SK-N-SH (cell line): Measurements from ENCODE around the gene EIF4G1. TPM values are rescaled to one million over a fixed set of nuclear protein-coding genes. Genes with fewer than 3 reads are reported as not detected.

Experiments
- CTCF ChIA-PET: fragments of 300-600, 350-600 bp; formaldehyde crosslinking; extraction: SDS; loops from one replicate; lab custom pipeline; 2021; lab: Yijun Ruan, JAX
- POLR2A ChIA-PET: fragments of 350-600 bp; sonication (Branson Sonifier 250); formaldehyde crosslinking; extraction: SDS; loops from one replicate; lab custom pipeline; 2020; ENCODE audit warnings: antibody characterized with exemption, inconsistent platforms; lab: Yijun Ruan, JAX
- DNase-seq: peaks from one replicate; pipeline ENCODE4 v3.0.0; 2012
- H2AFZ ChIP-seq: fragments of 200-600 bp; sonication (generic); 2 replicates; pipeline ENCODE4 v1.8.1; 2016; ENCODE audit warnings: antibody characterized with exemption, mild to moderate bottlenecking, low read depth
- H3F3A ChIP-seq: fragments of 200-600 bp; sonication (generic); replicated peaks from 2 replicates; pipeline ENCODE3; 2016; ENCODE audit warnings: antibody characterized with exemption, mild to moderate bottlenecking; ENCODE audit not compliant: insufficient read depth
- H3K27ac ChIP-seq, 2 experiments: fragments of 200-500 bp in 1 of 2; fragments of 200-600 bp in 1 of 2; sonication (Bioruptor generic) in 1 of 2; sonication (generic), shearing (Covaris generic) in 1 of 2; 2 replicates each; pipeline versions ENCODE4 v1.5.1 to v1.6.1; 2014 to 2016; ENCODE audit warnings: low read depth in 2 of 2, inconsistent platforms in 1 of 2, low read length in 1 of 2, mild to moderate bottlenecking in 1 of 2, mixed read lengths in 1 of 2
- H3K27me3 ChIP-seq: fragments of 200-600 bp; sonication (generic), shearing (Covaris generic); 2 replicates; pipeline ENCODE4 v1.6.1; 2016; ENCODE audit warnings: mixed run types; ENCODE audit not compliant: insufficient read depth
- H3K36me3 ChIP-seq, 2 experiments: fragments of 200-500 bp in 1 of 2; fragments of 200-600 bp in 1 of 2; sonication (Bioruptor generic) in 1 of 2; sonication (generic) in 1 of 2; replicated peaks in 1 of 2; 2 replicates each; pipeline versions ENCODE3 to v1.5.1; 2014 to 2016; ENCODE audit warnings: low read length in 1 of 2, mild to moderate bottlenecking in 1 of 2; ENCODE audit not compliant: insufficient read depth in 2 of 2, control insufficient read depth in 1 of 2
- H3K4me1 ChIP-seq, 2 experiments: fragments of 200-500 bp in 1 of 2; fragments of 200-600 bp in 1 of 2; sonication (Bioruptor generic) in 1 of 2; sonication (generic), shearing (Covaris generic) in 1 of 2; 2 replicates each; pipeline versions ENCODE4 v1.5.1 to v1.6.1; 2014 to 2016; ENCODE audit warnings: low read depth in 1 of 2, low read length in 1 of 2, mixed run types in 1 of 2; ENCODE audit not compliant: insufficient read depth in 2 of 2, control insufficient read depth in 1 of 2
- H3K4me2 ChIP-seq: fragments of 200-600 bp; sonication (generic), shearing (Covaris generic); 2 replicates; pipeline ENCODE4 v1.6.1; 2017; ENCODE audit warnings: mixed run types
- H3K4me3 ChIP-seq, 2 experiments: fragments of 200-500 bp in 1 of 2; fragments of 200-600 bp in 1 of 2; sonication (Bioruptor generic) in 1 of 2; sonication (generic), shearing (Covaris generic) in 1 of 2; 2 replicates each; pipeline versions ENCODE4 v1.5.1 to v1.8.1; 2014 to 2016; ENCODE audit warnings: low read depth in 2 of 2, inconsistent platforms in 1 of 2, low read length in 1 of 2, mild to moderate bottlenecking in 1 of 2, mixed read lengths in 1 of 2, moderate library complexity in 1 of 2
- H3K79me2 ChIP-seq: fragments of 200-600 bp; sonication (generic); 2 replicates; pipeline ENCODE4 v1.8.1; 2017; ENCODE audit warnings: mild to moderate bottlenecking; ENCODE audit not compliant: insufficient read depth
- H3K9ac ChIP-seq: fragments of 200-600 bp; sonication (generic); 2 replicates; pipeline ENCODE4 v1.6.1; 2017; ENCODE audit warnings: mixed run types
- H3K9me2 ChIP-seq: fragments of 200-600 bp; sonication (generic); 2 replicates; pipeline ENCODE4 v1.6.1; 2017; ENCODE audit warnings: mixed run types
- H3K9me3 ChIP-seq: fragments of 200-600 bp; sonication (generic); 2 replicates; pipeline ENCODE4 v1.6.1; 2017; ENCODE audit warnings: mixed run types, mild to moderate bottlenecking, moderate library complexity
- H4K20me1 ChIP-seq: fragments of 200-600 bp; sonication (generic); 2 replicates; pipeline ENCODE4 v1.6.1; 2017; ENCODE audit warnings: mild to moderate bottlenecking, mixed run types; ENCODE audit not compliant: insufficient read depth
- CTCF ChIP-seq: fragments of 200-600 bp; sonication (generic); IDR thresholded peaks from 2 replicates; pipeline ENCODE4 v1.6.1; 2017; ENCODE audit warnings: antibody characterized with exemption, mild to moderate bottlenecking, moderate library complexity
- ELF1 ChIP-seq: IDR thresholded peaks from 2 replicates; pipeline ENCODE4 v1.4.0; 2012
- EP300 ChIP-seq, 2 experiments: IDR thresholded peaks; 2 replicates each; pipeline versions ENCODE4 v1.4.0 to v1.6.1; 2012; ENCODE audit warnings: borderline replicate concordance in 1 of 2, low read depth in 1 of 2, low read length in 1 of 2
- GABPA ChIP-seq: IDR thresholded peaks from 2 replicates; pipeline ENCODE4 v1.4.0; 2012; ENCODE audit warnings: low read depth, mild to moderate bottlenecking
- GATA2 ChIP-seq: sonication (generic); formaldehyde crosslinking; IDR thresholded peaks from 2 replicates; pipeline ENCODE4 v1.5.0; 2020; ENCODE audit warnings: mild to moderate bottlenecking, missing genetic modification reagents
- NRF1 ChIP-seq: IDR thresholded peaks from 2 replicates; pipeline ENCODE4 v1.6.1; 2012; ENCODE audit warnings: low read depth, mild to moderate bottlenecking, low read length
- PBX3 ChIP-seq: IDR thresholded peaks from 2 replicates; pipeline ENCODE4; 2012
- POLR2AphosphoS5 ChIP-seq: IDR thresholded peaks from 2 replicates; pipeline ENCODE4 v1.6.1; 2012; ENCODE audit warnings: low read depth, low read length
- RAD21 ChIP-seq: IDR thresholded peaks from 2 replicates; pipeline ENCODE4 v1.6.1; 2012; ENCODE audit warnings: mild to moderate bottlenecking, low read length
- REST ChIP-seq: IDR thresholded peaks from 2 replicates; pipeline ENCODE4 v1.6.1; 2012; ENCODE audit warnings: mild to moderate bottlenecking, low read depth, low read length, moderate library complexity
- SIN3A ChIP-seq: IDR thresholded peaks from 2 replicates; pipeline ENCODE4 v1.6.1; 2012; ENCODE audit warnings: low read depth, mild to moderate bottlenecking, low read length, moderate library complexity, borderline replicate concordance
- TAF1 ChIP-seq: IDR thresholded peaks from 2 replicates; pipeline ENCODE4 v1.6.1; 2012; ENCODE audit warnings: low read depth, mild to moderate bottlenecking, low read length, moderate library complexity, borderline replicate concordance
- TCF12 ChIP-seq: IDR thresholded peaks from 2 replicates; pipeline ENCODE4 v1.4.0; 2012
- USF1 ChIP-seq: IDR thresholded peaks from 2 replicates; pipeline ENCODE4 v1.4.0; 2012; ENCODE audit warnings: low read depth, borderline replicate concordance
- ZBTB33 ChIP-seq: IDR thresholded peaks from 2 replicates; pipeline ENCODE4 v1.4.0; 2012; ENCODE audit warnings: low read depth, borderline replicate concordance
- WGBS: methylation state at CpG from one replicate; pipeline ENCODE4 v1.1.6; 2017; ENCODE audit warnings: low lambda C conversion rate; 5-methylcytosine and 5-hydroxymethylcytosine counted together
- polyA plus RNA-seq, 3 experiments: library from polyadenylated mRNA; depleted of rRNA; stranded (reverse); fragments of >200 nt; gene quantifications; 2 replicates each; pipeline ENCODE4 v1.2.3, GENCODE V29; 2012

The EIF4G1 gene
- polyA plus RNA-seq, 1 of the 3 experiments (the other 2 are of a cell fraction), result 262 TPM

- TF ChIP-seq CTCF, result no peak
- TF ChIP-seq PBX3, result no peak
- TF ChIP-seq GATA2 (CRISPR knock-in tag), result no peak
- no peak for TF ChIP-seq EP300 (IDR thresholded peaks at IDR 0.05; ENCODE audit: borderline replicate concordance in 1 of 2, low read depth in 1 of 2, low read length in 1 of 2)
- TF ChIP-seq SIN3A, result no peak
- no peak for TF ChIP-seq ELF1
- TF ChIP-seq GABPA, result no peak
- no peak for TF ChIP-seq ZBTB33
- no peak for TF ChIP-seq RAD21
These were observed 20.9 kb downstream of the EIF4G1 start (continued) for GRCh38 chr3:184335291-184335660.

GRCh38 chr3:184335661-184336546 lies 21.5 kb downstream of the EIF4G1 start:
- CTCF ChIA-PET, result interaction anchor here (1.0 to 1.2 kb wide), 2 partner anchors 14 to 18 kb away, joined by 4 to 5 read pairs; no protein-coding TSS in a partner anchor
- peak overlapping the region; percentile 72 to 74 for H3K4me3 ChIP-seq
- H2AFZ ChIP-seq, result no peak overlapping the region
- peak overlapping the region; percentile 85 for H3K4me2 ChIP-seq
- H3F3A ChIP-seq, result peaks cover 49% of the 10 kb centered on the region
- peak overlapping the region; percentile 83 for H3K9ac ChIP-seq
- POLR2A ChIA-PET, result interaction anchor here (0.7 to 1.6 kb wide), 4 partner anchors 12 to 26 kb away, joined by 3 to 8 read pairs (median 4); partner anchors contain the start of genes CLCN2 and POLR2H
- peaks cover 37 to 56% of the 10 kb centered on the region in 2 experiments; a peak in 3 of 4 replicates for H3K4me1 ChIP-seq
- H3K79me2 ChIP-seq, result peaks cover 67% of the 10 kb centered on the region
- peak overlapping the region; percentile 90 to 92 for H3K27ac ChIP-seq
- H3K36me3 ChIP-seq, result peaks cover 31 to 44% of the 10 kb centered on the region in 2 experiments
- no peaks in the 10 kb centered on the region for H3K9me3 ChIP-seq
- H3K9me2 ChIP-seq, result no peaks in the 10 kb centered on the region
- DNase-seq, result peak; percentile 93
- no peaks in the 10 kb centered on the region for H3K27me3 ChIP-seq
- WGBS, result 2% methylated on average over 23 of the region's 77 CpGs
- H4K20me1 ChIP-seq, result peaks cover 23% of the 10 kb centered on the region
- TF ChIP-seq RAD21 (no peak), TCF12 (no peak), REST (0 out of 2 replicates have a peak, but pooled peaks have one; percentile 17), TAF1 (peak; percentile 13; the same call in 1 of the 2 replicates), CTCF (no peak), USF1 (peak; percentile 21; the same call in 1 of the 2 replicates), GATA2 (CRISPR knock-in tag) (no peak), POLR2AphosphoS5 (peak; percentile 55; the same call in 1 of the 2 replicates), NRF1 (no peak)
